NCI-H1930 (cell line): ENCODE data around the gene RTP1.

Experiments used
- DNase-seq, 2 experiments: peaks; one replicate each; lab custom pipeline; 2025; lab: John Stamatoyannopoulos, UW

The RTP1 gene

GRCh38 chr3:187242435-187242834 lies 45.1 kb downstream of the RTP1 start:
- DNase-seq: no peak

- no peak for DNase-seq
These were observed 45.6 kb downstream of the RTP1 start for GRCh38 chr3:187242900-187243299.

GRCh38 chr3:187243933-187244524 lies 46.7 kb downstream of the RTP1 start:
- DNase-seq: no peak

- DNase-seq: no peak
These were observed 50.1 kb downstream of the RTP1 start for GRCh38 chr3:187247398-187247797.
